Gastrocnemius medialis (tissue), 4 donors: ENCODE data around the gene GRIN1. TPM values are rescaled to one million over a fixed set of nuclear protein-coding genes. Genes with fewer than 3 reads are reported as not detected.

Experiments used
- ATAC-seq, 2 donors: fragments of 150-250 bp; one replicate each; pipeline ENCODE4 v1.9.1; 2016
- DNase-seq, 2 donors: peaks; one replicate each; pipeline ENCODE4 v3.0.0-alpha.2; 2019
- H3K27ac ChIP-seq, 4 donors: fragments of 200-600 bp; sonication (generic); 1 replicate in 1 of 4; 2 replicates in 3 of 4; pipeline ENCODE4 v1.5.1; 2016 to 2018; ENCODE audit warnings: mild to moderate bottlenecking in 2 of 4, moderate library complexity in 1 of 4
- H3K27me3 ChIP-seq, 3 donors: fragments of 200-600 bp; sonication (generic) in 2 of 3; 1 replicate in 1 of 3; 2 replicates in 2 of 3; pipeline versions ENCODE4 v1.5.1 to v1.6.0; 2016 to 2019; ENCODE audit warnings: mild to moderate bottlenecking in 1 of 3, moderate library complexity in 1 of 3
- H3K36me3 ChIP-seq, 2 donors: fragments of 200-600 bp; sonication (generic) in 1 of 2; one replicate each; pipeline ENCODE4 v1.5.1; 2017 to 2018
- H3K4me1 ChIP-seq, 2 donors: fragments of 200-600 bp; sonication (generic) in 1 of 2; one replicate each; pipeline ENCODE4 v1.5.1; 2016 to 2017; ENCODE audit warnings: mild to moderate bottlenecking in 2 of 2
- H3K4me3 ChIP-seq, 4 donors: fragments of 200-600 bp; sonication (generic) in 3 of 4; 1 replicate in 1 of 4; 2 replicates in 3 of 4; pipeline ENCODE4 v1.5.1; 2016 to 2019; ENCODE audit warnings: mild to moderate bottlenecking in 2 of 4
- H3K9me3 ChIP-seq, 3 donors: fragments of 200-600 bp; sonication (generic) in 2 of 3; 1 replicate in 1 of 3; 2 replicates in 2 of 3; pipeline ENCODE4 v1.5.1; 2016 to 2019
- POLR2A ChIP-seq, 2 donors: fragments of 450-650 bp; IDR thresholded peaks; one replicate each; pipeline ENCODE4 v1.6.1; 2017; ENCODE audit warnings: antibody characterized with exemption in 2 of 2, mild to moderate bottlenecking in 2 of 2, moderate library complexity in 2 of 2
- in situ Hi-C, 4 donors: fragments of 200-750 bp; cut with MboI; loops; one replicate each; pipeline versions ENCODE4 v1.15.0 to v1.8.0; 2017; ENCODE audit warnings: low sequenced_read_pairs in 4 of 4
- intact Hi-C: fragments of 100-400 bp; cut with DNase I; formaldehyde crosslinking; loops from one replicate; pipeline ENCODE4 v1.15.1; 2023; ENCODE audit warnings: low total_unique reads
- total RNA-seq, 4 donors: library from RNA; depleted of rRNA; stranded (reverse); fragments of >200 nt; gene quantifications; one replicate each; pipeline versions ENCODE4 v1.1.0 to v1.2.3, GENCODE V29; 2016
- TF ChIP-seq, protein P1 (sequence below), 5 experiments: fragments of 450-650 bp in 3 of 5; fragments of 200-600 bp in 2 of 5; sonication (generic) in 2 of 5; IDR thresholded peaks in 4 of 5; conservative IDR thresholded peaks in 1 of 5; 1 replicate in 4 of 5; 2 replicates in 1 of 5; pipeline ENCODE4 v1.5.1; 2016 to 2019; ENCODE audit warnings: antibody characterized with exemption in 5 of 5, mild to moderate bottlenecking in 3 of 5, moderate library complexity in 3 of 5

Gene GRIN1
- total RNA-seq, 4 donors from 2014 or later = not detected

DNA sequence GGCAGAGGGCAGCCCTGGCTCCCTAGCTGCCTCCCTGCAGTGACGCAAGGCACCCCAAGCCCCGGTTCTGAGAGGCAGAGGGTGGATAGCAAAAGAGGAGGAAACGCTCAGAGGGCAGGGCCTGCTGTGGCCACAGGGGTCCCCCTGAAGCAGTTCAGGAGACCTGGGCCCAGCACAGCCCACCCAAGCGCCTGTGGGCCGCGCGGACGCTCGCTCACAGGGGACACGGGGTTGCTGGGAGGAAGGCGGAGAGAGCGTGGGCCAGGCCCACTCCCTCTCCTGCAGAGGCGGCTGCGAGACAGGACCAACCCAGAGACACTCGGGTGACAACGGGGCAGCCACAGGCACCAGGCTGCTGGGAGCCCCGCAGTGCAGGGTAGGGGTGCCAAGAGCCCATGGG, 40.8 kb downstream of the GRIN1 start:
- no peak for TF ChIP-seq POLR2A (IDR thresholded peaks at IDR 0.05)
- TF ChIP-seq, protein P1, sequence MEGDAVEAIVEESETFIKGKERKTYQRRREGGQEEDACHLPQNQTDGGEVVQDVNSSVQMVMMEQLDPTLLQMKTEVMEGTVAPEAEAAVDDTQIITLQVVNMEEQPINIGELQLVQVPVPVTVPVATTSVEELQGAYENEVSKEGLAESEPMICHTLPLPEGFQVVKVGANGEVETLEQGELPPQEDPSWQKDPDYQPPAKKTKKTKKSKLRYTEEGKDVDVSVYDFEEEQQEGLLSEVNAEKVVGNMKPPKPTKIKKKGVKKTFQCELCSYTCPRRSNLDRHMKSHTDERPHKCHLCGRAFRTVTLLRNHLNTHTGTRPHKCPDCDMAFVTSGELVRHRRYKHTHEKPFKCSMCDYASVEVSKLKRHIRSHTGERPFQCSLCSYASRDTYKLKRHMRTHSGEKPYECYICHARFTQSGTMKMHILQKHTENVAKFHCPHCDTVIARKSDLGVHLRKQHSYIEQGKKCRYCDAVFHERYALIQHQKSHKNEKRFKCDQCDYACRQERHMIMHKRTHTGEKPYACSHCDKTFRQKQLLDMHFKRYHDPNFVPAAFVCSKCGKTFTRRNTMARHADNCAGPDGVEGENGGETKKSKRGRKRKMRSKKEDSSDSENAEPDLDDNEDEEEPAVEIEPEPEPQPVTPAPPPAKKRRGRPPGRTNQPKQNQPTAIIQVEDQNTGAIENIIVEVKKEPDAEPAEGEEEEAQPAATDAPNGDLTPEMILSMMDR (IDR thresholded peaks at IDR 0.05 in 4 of 5, conservative IDR thresholded peaks at IDR 0.05 in 1 of 5) = no peak
- Histone ChIP-seq H3K4me3 (no peak overlapping the region), H3K4me1 (no peaks in the 10 kb centered on the region), H3K27me3 (no peaks in the 10 kb centered on the region), H3K36me3 (peaks cover 3 to 67% of the 10 kb centered on the region in 2 donors), H3K9me3 (no peaks in the 10 kb centered on the region), H3K27ac (no peak overlapping the region)
- no peak for DNase-seq
- ATAC-seq = no peak
- in situ Hi-C loops (no loop called here), intact Hi-C loops (no loop called here)

DNA sequence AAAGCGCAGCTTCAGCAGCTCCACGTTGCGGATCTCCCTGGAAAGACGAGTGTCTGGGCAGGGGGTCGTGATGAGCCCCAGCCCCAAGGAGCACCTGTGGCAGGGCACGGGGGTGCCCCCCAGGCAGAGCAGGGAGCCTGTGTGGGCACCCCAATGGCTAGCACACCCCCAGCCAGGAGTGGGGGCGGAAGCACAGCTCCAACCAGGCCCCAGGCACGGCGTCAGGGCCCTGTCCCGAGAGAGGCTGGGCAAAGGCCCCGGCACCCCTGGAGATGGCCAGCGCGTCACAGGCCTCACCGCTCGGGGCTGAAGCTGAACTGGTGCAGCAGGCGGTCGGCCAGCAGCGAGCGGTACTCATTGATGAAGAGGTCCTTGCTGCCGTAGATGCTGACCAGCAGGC, 41.5 kb downstream of the GRIN1 start:
- no peak for DNase-seq

DNA sequence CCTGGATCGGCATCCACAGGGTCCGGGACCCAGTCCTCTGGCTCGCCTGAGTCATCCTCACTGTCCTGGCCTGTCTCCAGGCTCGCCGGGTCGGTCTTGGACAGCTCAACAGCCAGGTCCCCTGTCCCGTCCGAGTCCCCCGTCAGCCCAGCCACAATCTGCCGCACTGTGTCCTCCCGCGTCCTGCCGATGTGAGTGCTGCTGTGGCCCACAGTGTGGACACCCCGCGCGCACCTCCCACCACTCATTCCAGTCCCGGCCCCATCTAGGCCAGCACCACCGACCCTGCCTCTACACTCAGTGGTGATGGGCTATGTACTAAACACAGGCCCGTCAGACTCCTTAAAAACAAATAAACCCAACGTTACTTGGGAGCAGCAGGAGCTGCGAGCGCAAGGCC, 42.7 kb downstream of the GRIN1 start:
- Histone ChIP-seq H3K4me1 (peaks cover 10 to 11% of the 10 kb centered on the region in 2 donors), H3K9me3 (no peaks in the 10 kb centered on the region), H3K4me3 (no peak overlapping the region), H3K36me3 (peaks cover 3 to 71% of the 10 kb centered on the region in 2 donors), H3K27ac (no peak overlapping the region), H3K27me3 (no peaks in the 10 kb centered on the region)
- intact Hi-C loops (no loop called here), in situ Hi-C loops (no loop called here)
- DNase-seq (no peak), ATAC-seq (no peak)
- no peak for TF ChIP-seq POLR2A (IDR thresholded peaks at IDR 0.05)
- TF ChIP-seq, protein P1 (IDR thresholded peaks at IDR 0.05 in 4 of 5, conservative IDR thresholded peaks at IDR 0.05 in 1 of 5) = no peak

More for the DNA sequence above, 41.5 kb downstream of the GRIN1 start:
- Histone ChIP-seq H3K27ac (no peak overlapping the region), H3K36me3 (peaks cover 3 to 71% of the 10 kb centered on the region in 2 donors), H3K4me1 (no peaks in the 10 kb centered on the region), H3K4me3 (no peak overlapping the region), H3K9me3 (no peaks in the 10 kb centered on the region), H3K27me3 (no peaks in the 10 kb centered on the region)
- TF ChIP-seq, protein P1 (IDR thresholded peaks at IDR 0.05 in 4 of 5, conservative IDR thresholded peaks at IDR 0.05 in 1 of 5) = no peak
- TF ChIP-seq POLR2A (IDR thresholded peaks at IDR 0.05) = no peak
- no peak for ATAC-seq
- in situ Hi-C loops = no loop called here
- intact Hi-C loops = no loop called here

DNA sequence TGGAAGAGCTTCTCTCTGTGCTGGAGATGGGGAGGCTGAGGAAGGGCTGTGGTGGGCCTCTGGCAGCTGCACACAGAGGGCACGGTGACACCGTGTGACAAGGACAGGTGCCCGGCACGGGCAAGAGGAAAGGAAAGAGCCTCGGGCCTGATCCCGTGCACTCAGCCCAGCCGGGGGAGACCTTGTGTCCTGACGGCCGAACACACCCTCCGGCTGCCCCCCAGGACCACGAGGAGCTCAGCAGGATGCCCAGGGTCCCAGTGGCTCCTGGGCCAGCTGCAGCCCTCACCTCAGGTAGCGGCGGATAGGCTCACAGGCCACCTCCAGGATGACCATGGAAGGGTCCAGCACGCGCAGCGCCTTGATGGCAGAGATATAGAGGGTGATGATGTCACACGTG, 43.9 kb downstream of the GRIN1 start:
- in situ Hi-C loops (no loop called here), intact Hi-C loops (no loop called here)
- no peak for ATAC-seq
- H3K36me3 ChIP-seq = peaks cover 3 to 71% of the 10 kb centered on the region in 2 donors
- DNase-seq = no peak
- no peak overlapping the region for H3K4me3 ChIP-seq
- no peaks in the 10 kb centered on the region for H3K27me3 ChIP-seq
- peaks cover 21 to 23% of the 10 kb centered on the region in 2 donors for H3K4me1 ChIP-seq
- no peak overlapping the region for H3K27ac ChIP-seq
- TF ChIP-seq POLR2A (IDR thresholded peaks at IDR 0.05) = no peak
- TF ChIP-seq, protein P1 (IDR thresholded peaks at IDR 0.05 in 4 of 5, conservative IDR thresholded peaks at IDR 0.05 in 1 of 5) = no peak
- H3K9me3 ChIP-seq = no peaks in the 10 kb centered on the region

DNA sequence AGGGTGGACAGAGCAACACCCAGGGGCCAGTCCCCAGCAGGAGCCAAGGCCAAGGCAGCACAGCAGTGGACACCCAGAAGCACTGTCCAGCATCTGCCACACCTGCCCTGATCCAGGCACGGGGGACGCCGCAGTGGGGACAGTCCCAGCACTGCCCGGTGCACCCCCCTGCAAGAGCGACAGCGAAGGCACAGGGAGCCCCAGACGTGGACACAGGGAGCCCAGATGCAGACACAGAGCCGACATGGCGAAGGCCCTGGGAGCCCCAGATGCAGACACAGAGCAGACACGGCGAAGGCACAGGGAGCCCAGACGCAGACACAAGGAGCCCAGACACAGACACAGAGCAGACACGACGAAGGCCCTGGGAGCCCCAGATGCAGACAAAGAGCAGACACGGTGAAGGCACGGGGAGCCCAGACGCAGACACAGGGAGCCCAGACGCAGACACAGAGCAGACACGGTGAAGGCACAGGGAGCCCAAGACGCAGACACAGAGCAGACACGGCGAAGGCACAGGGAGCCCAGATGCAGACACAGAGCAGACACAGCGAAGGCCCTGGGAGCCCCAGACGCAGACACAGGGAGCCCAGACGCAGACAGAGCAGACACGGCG, 45.1 kb downstream of the GRIN1 start:
- intact Hi-C loops (no loop called here), in situ Hi-C loops (no loop called here)

More for the DNA sequence above, 45.1 kb downstream of the GRIN1 start:
- Histone ChIP-seq H3K9me3 (no peaks in the 10 kb centered on the region), H3K27ac (no peak overlapping the region), H3K4me1 (peaks cover 22 to 27% of the 10 kb centered on the region in 2 donors), H3K4me3 (no peak overlapping the region), H3K27me3 (no peaks in the 10 kb centered on the region), H3K36me3 (peaks cover 3 to 61% of the 10 kb centered on the region in 2 donors)
- ATAC-seq (no peak), DNase-seq (no peak)
- TF ChIP-seq, protein P1 (IDR thresholded peaks at IDR 0.05 in 4 of 5, conservative IDR thresholded peaks at IDR 0.05 in 1 of 5) = no peak
- TF ChIP-seq POLR2A (IDR thresholded peaks at IDR 0.05) = no peak
